Right atrium auricular region (tissue), 2 donors: ENCODE data around the gene PIK3CB. TPM values are rescaled to one million over a fixed set of nuclear protein-coding genes. Genes with fewer than 3 reads are reported as not detected.

ENCODE experiments used
- DNase-seq: peaks from one replicate; pipeline ENCODE4 v3.0.0-alpha.2; 2019; ENCODE audit warnings: low spot score
- H3K27ac ChIP-seq, 2 donors: fragments of 200-600 bp; sonication (generic); 1 replicate in 1 of 2; 2 replicates in 1 of 2; pipeline ENCODE4 v1.5.1; 2016 to 2019
- H3K27me3 ChIP-seq, 2 donors: fragments of 200-600 bp; sonication (generic); one replicate each; pipeline versions ENCODE4 v1.5.1 to v1.6.0; 2017 to 2019
- H3K36me3 ChIP-seq: fragments of 200-600 bp; sonication (generic); one replicate; pipeline ENCODE4 v1.5.1; 2016
- H3K4me1 ChIP-seq, 2 donors: fragments of 200-600 bp; sonication (generic); one replicate each; pipeline versions ENCODE4 v1.5.1 to v1.6.0; 2017 to 2019
- H3K4me3 ChIP-seq, 2 donors: fragments of 200-600 bp; sonication (generic); 1 replicate in 1 of 2; 2 replicates in 1 of 2; pipeline ENCODE4 v1.5.1; 2017 to 2019; ENCODE audit warnings: mild to moderate bottlenecking in 1 of 2, moderate library complexity in 1 of 2
- H3K9me3 ChIP-seq, 2 donors: fragments of 200-600 bp; sonication (generic); one replicate each; pipeline ENCODE4 v1.5.1; 2019
- CTCF ChIP-seq, 2 donors: fragments of 200-600 bp; sonication (generic); IDR thresholded peaks; one replicate each; pipeline ENCODE4 v1.5.1; 2019; ENCODE audit warnings: antibody characterized with exemption in 2 of 2
- total RNA-seq, 2 donors: library from RNA; depleted of rRNA; stranded (reverse); fragments of >200 nt; gene quantifications; one replicate each; pipeline ENCODE4 v1.1.0, GENCODE V29; 2016

Gene PIK3CB
- total RNA-seq, 2 donors from 2014 or later, result 27.7 to 35.0 TPM

GRCh38 chr3:138642226-138642926 lies 192.4 kb downstream of the PIK3CB start:
- Histone ChIP-seq H3K27ac (no peak overlapping the region), H3K4me1 (no peaks in the 10 kb centered on the region), H3K9me3 (peaks cover 0 to 40% of the 10 kb centered on the region in 2 donors), H3K27me3 (no peaks in the 10 kb centered on the region), H3K4me3 (no peak overlapping the region), H3K36me3 (no peaks in the 10 kb centered on the region)
- no peak for DNase-seq
- no peak for TF ChIP-seq CTCF (IDR thresholded peaks at IDR 0.05)

- DNase-seq, result no peak
- H3K4me3 ChIP-seq, result no peak overlapping the region
- H3K4me1 ChIP-seq, result no peaks in the 10 kb centered on the region
- H3K36me3 ChIP-seq, result no peaks in the 10 kb centered on the region
- H3K27ac ChIP-seq, result no peak overlapping the region
- TF ChIP-seq CTCF (IDR thresholded peaks at IDR 0.05), result no peak
- no peaks in the 10 kb centered on the region for H3K27me3 ChIP-seq
- H3K9me3 ChIP-seq, result peaks cover 0 to 23% of the 10 kb centered on the region in 2 donors
Observed at GRCh38 chr3:138640537-138640936, 194.2 kb downstream of the PIK3CB start.

GRCh38 chr3:138638641-138639040 lies 196.1 kb downstream of the PIK3CB start:
- DNase-seq, result no peak
- no peak overlapping the region for H3K4me3 ChIP-seq
- no peaks in the 10 kb centered on the region for H3K27me3 ChIP-seq
- no peak for TF ChIP-seq CTCF (IDR thresholded peaks at IDR 0.05)
- no peak overlapping the region for H3K27ac ChIP-seq
- H3K4me1 ChIP-seq, result no peaks in the 10 kb centered on the region
- no peaks in the 10 kb centered on the region for H3K36me3 ChIP-seq
- H3K9me3 ChIP-seq, result peaks cover 0 to 13% of the 10 kb centered on the region in 2 donors

- no peak for TF ChIP-seq CTCF (IDR thresholded peaks at IDR 0.05)
Observed at GRCh38 chr3:138629526-138629925, 205.2 kb downstream of the PIK3CB start.

GRCh38 chr3:138625707-138626365 lies 208.9 kb downstream of the PIK3CB start:
- Histone ChIP-seq H3K4me3 (no peak overlapping the region), H3K36me3 (peaks cover 6% of the 10 kb centered on the region), H3K4me1 (no peaks in the 10 kb centered on the region), H3K9me3 (no peaks in the 10 kb centered on the region), H3K27ac (no peak overlapping the region), H3K27me3 (no peaks in the 10 kb centered on the region)
- TF ChIP-seq CTCF (IDR thresholded peaks at IDR 0.05), result no peak
- no peak for DNase-seq

More at GRCh38 chr3:138629526-138629925, 205.2 kb downstream of the PIK3CB start:
- no peak for DNase-seq
- H3K36me3 ChIP-seq, result peaks cover 6% of the 10 kb centered on the region
- H3K4me1 ChIP-seq, result no peaks in the 10 kb centered on the region
- H3K27ac ChIP-seq, result no peak overlapping the region
- H3K4me3 ChIP-seq, result no peak overlapping the region
- no peaks in the 10 kb centered on the region for H3K27me3 ChIP-seq
- H3K9me3 ChIP-seq, result no peaks in the 10 kb centered on the region
